Suprapubic skin (tissue), 4 donors: ENCODE measurements around the gene VDAC1. TPM values are rescaled to one million over a fixed set of nuclear protein-coding genes. Genes with fewer than 3 reads are reported as not detected.

ENCODE experiments used
- DNase-seq, 2 donors: peaks; one replicate each; pipeline ENCODE4 v3.0.0-alpha.2; 2019; ENCODE audit warnings: low spot score in 2 of 2
- H3K27ac ChIP-seq: fragments of 200-600 bp; sonication (generic); one replicate; pipeline ENCODE4 v1.5.1; 2019
- H3K27me3 ChIP-seq: fragments of 200-600 bp; sonication (generic); one replicate; pipeline ENCODE4 v1.5.1; 2019
- H3K36me3 ChIP-seq: fragments of 200-600 bp; sonication (generic); one replicate; pipeline ENCODE4 v1.5.1; 2019
- H3K4me1 ChIP-seq: fragments of 200-600 bp; sonication (generic); one replicate; pipeline ENCODE4 v1.5.1; 2019
- H3K4me3 ChIP-seq: fragments of 200-600 bp; sonication (generic); one replicate; pipeline ENCODE4 v1.5.1; 2019; ENCODE audit warnings: mild to moderate bottlenecking
- H3K9me3 ChIP-seq: fragments of 200-600 bp; sonication (generic); one replicate; pipeline ENCODE4 v1.5.1; 2019
- CTCF ChIP-seq, 2 donors: fragments of 200-600 bp in 1 of 2; fragments of 450-650 bp in 1 of 2; sonication (generic) in 1 of 2; IDR thresholded peaks; one replicate each; pipeline ENCODE4 v1.5.1; 2016 to 2019; ENCODE audit warnings: antibody characterized with exemption in 2 of 2, mild to moderate bottlenecking in 1 of 2, moderate library complexity in 1 of 2
- EP300 ChIP-seq: sonication (generic); formaldehyde crosslinking; IDR thresholded peaks from one replicate; pipeline ENCODE4 v1.6.1; 2017; ENCODE audit warnings: antibody characterized with exemption
- POLR2A ChIP-seq, 2 donors: fragments of 450-650 bp; IDR thresholded peaks; one replicate each; pipeline ENCODE4 v1.6.1; 2017; ENCODE audit warnings: antibody characterized with exemption in 2 of 2, mild to moderate bottlenecking in 2 of 2, moderate library complexity in 2 of 2
- POLR2AphosphoS5 ChIP-seq, 3 donors: sonication (generic); formaldehyde crosslinking; IDR thresholded peaks; one replicate each; pipeline ENCODE4 v1.6.1; 2017; ENCODE audit warnings: antibody characterized with exemption in 3 of 3
- WGBS: methylation state at CpG from one replicate; pipeline ENCODE4 v1.1.5; 2018; 5-methylcytosine and 5-hydroxymethylcytosine counted together
- total RNA-seq, 4 donors: library from RNA; depleted of rRNA; stranded (reverse); fragments of >200 nt; gene quantifications; one replicate each; pipeline ENCODE4 v1.1.0, GENCODE V29; 2016

The VDAC1 gene
- total RNA-seq, 4 donors from 2014 or later, result 106 to 194 (median 162) TPM

- TF ChIP-seq CTCF (IDR thresholded peaks at IDR 0.05) (no peak), POLR2AphosphoS5 (IDR thresholded peaks at IDR 0.05) (no peak), EP300 (no peak), POLR2A (IDR thresholded peaks at IDR 0.05) (no peak)
- no peak for DNase-seq
- no peak overlapping the region for H3K4me3 ChIP-seq
- H3K27ac ChIP-seq, result no peak overlapping the region
- H3K9me3 ChIP-seq, result no peaks in the 10 kb centered on the region
- peaks cover 9% of the 10 kb centered on the region for H3K4me1 ChIP-seq
- H3K36me3 ChIP-seq, result no peaks in the 10 kb centered on the region
- WGBS, result 84% methylated on average over 13 of the region's 13 CpGs
- H3K27me3 ChIP-seq, result peaks cover 9% of the 10 kb centered on the region
These were observed 77.2 kb downstream of the VDAC1 start for GRCh38 chr5:133927300-133928180.

DNA sequence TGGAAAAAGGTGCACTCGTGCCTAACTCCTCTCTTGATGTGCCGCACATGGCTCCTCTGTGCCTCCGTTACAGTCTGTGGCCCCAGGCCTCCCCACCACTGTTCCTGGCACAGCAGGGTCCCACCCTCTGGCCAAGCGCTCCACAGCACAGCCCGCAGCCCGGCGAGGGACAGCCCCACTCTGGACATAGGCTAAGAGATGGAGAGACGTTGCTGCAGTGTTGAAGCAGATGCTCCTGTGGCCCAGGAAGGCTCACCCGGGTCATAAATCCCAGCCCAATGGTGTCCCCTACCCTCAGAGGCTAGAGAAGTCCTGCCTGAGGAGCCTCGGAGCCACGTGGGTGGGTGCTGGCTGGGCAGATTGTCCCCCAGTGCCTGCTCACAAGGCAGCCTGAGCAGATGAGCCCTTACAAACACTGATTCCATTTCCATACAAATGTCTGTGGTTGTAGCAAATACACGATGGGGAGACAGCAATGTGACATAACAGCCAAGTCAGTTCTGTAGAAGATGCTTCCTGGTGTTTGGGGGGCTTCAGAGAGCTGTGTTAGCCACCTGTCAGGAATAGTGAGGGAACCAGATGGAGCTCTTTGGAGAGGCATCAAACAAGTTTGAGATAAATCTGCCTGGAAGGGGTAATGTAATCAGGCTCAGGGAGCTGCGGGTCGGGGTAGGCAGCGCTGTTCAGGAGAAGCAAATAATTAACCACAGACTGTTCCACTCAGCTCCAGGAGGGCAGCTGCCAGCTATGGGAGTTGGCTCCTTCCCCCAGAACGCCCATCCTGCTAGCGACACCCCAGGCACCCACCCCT lies 78.1 kb downstream of the VDAC1 start:
- Histone ChIP-seq H3K27me3 (peaks cover 12% of the 10 kb centered on the region), H3K9me3 (no peaks in the 10 kb centered on the region), H3K36me3 (no peaks in the 10 kb centered on the region), H3K27ac (no peak overlapping the region), H3K4me3 (no peak overlapping the region), H3K4me1 (peaks cover 9% of the 10 kb centered on the region)
- 73% methylated on average over 10 of the region's 17 CpGs for WGBS
- TF ChIP-seq POLR2AphosphoS5 (IDR thresholded peaks at IDR 0.05) (no peak), CTCF (IDR thresholded peaks at IDR 0.05) (no peak), POLR2A (IDR thresholded peaks at IDR 0.05) (no peak), EP300 (no peak)
- no peak for DNase-seq

- peaks cover 9% of the 10 kb centered on the region for H3K4me1 ChIP-seq
- no peak for DNase-seq
- H3K27me3 ChIP-seq, result peaks cover 12% of the 10 kb centered on the region
- no peaks in the 10 kb centered on the region for H3K9me3 ChIP-seq
- H3K27ac ChIP-seq, result no peak overlapping the region
- no peak overlapping the region for H3K4me3 ChIP-seq
- TF ChIP-seq POLR2AphosphoS5 (IDR thresholded peaks at IDR 0.05) (no peak), POLR2A (IDR thresholded peaks at IDR 0.05) (no peak), EP300 (no peak), CTCF (IDR thresholded peaks at IDR 0.05) (no peak)
- H3K36me3 ChIP-seq, result no peaks in the 10 kb centered on the region
- 93% methylated on average over 12 of the region's 12 CpGs for WGBS
These were observed 78.8 kb downstream of the VDAC1 start for GRCh38 chr5:133925866-133926488.

DNA sequence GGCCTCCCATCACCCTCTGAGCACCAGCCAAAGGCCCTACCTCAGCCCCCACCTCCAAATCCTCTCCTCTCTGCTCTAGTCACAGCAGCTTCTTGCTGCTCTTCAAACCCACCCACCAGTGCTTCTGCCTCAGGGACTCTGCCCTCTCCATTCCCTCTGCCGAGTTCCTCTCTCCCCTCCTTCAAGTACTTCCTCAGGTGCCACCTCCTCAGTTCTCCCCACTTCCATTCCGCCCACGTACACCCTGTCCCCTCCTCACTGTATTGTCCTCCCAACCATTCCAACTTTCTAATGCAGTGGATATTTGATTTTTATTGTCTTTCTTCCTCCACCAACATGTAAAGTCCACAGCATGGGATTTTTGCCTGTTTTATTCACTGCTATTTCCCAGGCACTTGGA lies 79.5 kb downstream of the VDAC1 start:
- Histone ChIP-seq H3K4me3 (no peak overlapping the region), H3K4me1 (peaks cover 7% of the 10 kb centered on the region), H3K9me3 (no peaks in the 10 kb centered on the region), H3K36me3 (no peaks in the 10 kb centered on the region), H3K27me3 (peaks cover 12% of the 10 kb centered on the region), H3K27ac (no peak overlapping the region)
- DNase-seq, result no peak
- TF ChIP-seq CTCF (IDR thresholded peaks at IDR 0.05) (no peak), EP300 (no peak), POLR2AphosphoS5 (IDR thresholded peaks at IDR 0.05) (no peak), POLR2A (IDR thresholded peaks at IDR 0.05) (no peak)
- WGBS, result 81% methylated on average over 3 of the region's 3 CpGs
